Gastrocnemius medialis (tissue), 4 donors: ENCODE data around the gene SLC33A1.

Experiments
- POLR2A ChIP-seq, 2 donors: fragments of 450-650 bp; IDR thresholded peaks; one replicate each; pipeline ENCODE4 v1.6.1; 2017; ENCODE audit warnings: antibody characterized with exemption in 2 of 2, mild to moderate bottlenecking in 2 of 2, moderate library complexity in 2 of 2
- TF ChIP-seq, protein P1 (sequence below), 5 experiments: fragments of 450-650 bp in 3 of 5; fragments of 200-600 bp in 2 of 5; sonication (generic) in 2 of 5; IDR thresholded peaks in 4 of 5; conservative IDR thresholded peaks in 1 of 5; 1 replicate in 4 of 5; 2 replicates in 1 of 5; pipeline ENCODE4 v1.5.1; 2016 to 2019; ENCODE audit warnings: antibody characterized with exemption in 5 of 5, mild to moderate bottlenecking in 3 of 5, moderate library complexity in 3 of 5

DNA sequence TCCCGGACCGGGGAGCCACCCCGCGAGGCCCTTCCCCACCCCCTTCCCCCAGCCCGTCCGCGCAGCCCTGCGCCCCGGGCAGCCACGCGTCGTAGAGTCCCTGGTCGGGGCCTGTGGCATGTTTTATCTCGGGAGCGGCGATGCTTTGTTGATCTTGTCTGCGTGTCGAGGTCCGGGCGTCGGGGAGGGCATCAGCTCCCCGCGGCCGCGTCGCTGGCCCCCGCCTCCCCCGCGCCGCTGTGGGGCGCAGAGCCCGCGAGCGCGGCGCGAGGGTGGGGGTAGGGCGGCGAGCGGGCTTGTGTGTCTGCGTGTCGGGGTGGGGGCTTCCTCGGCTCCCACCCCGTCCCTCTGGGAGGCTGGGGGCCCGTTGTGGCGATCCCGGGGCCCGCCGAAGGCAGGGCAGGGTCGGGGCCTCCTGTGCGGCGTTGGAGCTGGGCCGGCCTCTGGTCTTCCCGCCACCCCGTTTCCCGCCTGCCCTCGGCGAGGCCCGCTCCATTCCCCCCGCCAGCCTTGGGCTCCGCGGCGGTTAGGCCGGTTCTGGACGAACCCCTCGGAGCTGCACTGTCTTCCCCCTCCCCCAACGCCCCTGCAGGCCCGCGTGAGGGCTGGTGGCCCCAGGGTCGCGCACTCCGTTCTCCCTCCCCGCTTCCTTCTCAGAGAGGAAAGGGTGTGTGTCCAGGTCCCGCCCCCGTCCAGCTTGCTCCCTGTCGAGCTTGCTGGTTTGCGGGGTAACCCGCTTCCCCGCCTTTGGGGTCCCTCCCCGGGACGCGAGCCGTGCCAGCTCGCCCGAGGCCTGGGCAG, 16.9 kb upstream of the SLC33A1 start:
- TF ChIP-seq, protein P1, sequence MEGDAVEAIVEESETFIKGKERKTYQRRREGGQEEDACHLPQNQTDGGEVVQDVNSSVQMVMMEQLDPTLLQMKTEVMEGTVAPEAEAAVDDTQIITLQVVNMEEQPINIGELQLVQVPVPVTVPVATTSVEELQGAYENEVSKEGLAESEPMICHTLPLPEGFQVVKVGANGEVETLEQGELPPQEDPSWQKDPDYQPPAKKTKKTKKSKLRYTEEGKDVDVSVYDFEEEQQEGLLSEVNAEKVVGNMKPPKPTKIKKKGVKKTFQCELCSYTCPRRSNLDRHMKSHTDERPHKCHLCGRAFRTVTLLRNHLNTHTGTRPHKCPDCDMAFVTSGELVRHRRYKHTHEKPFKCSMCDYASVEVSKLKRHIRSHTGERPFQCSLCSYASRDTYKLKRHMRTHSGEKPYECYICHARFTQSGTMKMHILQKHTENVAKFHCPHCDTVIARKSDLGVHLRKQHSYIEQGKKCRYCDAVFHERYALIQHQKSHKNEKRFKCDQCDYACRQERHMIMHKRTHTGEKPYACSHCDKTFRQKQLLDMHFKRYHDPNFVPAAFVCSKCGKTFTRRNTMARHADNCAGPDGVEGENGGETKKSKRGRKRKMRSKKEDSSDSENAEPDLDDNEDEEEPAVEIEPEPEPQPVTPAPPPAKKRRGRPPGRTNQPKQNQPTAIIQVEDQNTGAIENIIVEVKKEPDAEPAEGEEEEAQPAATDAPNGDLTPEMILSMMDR (IDR thresholded peaks at IDR 0.05 in 4 of 5, conservative IDR thresholded peaks at IDR 0.05 in 1 of 5), result no peak
- TF ChIP-seq POLR2A (IDR thresholded peaks at IDR 0.05), result no peak
